ENCODE measurements around the gene TSPAN9.

- TF ChIP-seq, protein P1, sequence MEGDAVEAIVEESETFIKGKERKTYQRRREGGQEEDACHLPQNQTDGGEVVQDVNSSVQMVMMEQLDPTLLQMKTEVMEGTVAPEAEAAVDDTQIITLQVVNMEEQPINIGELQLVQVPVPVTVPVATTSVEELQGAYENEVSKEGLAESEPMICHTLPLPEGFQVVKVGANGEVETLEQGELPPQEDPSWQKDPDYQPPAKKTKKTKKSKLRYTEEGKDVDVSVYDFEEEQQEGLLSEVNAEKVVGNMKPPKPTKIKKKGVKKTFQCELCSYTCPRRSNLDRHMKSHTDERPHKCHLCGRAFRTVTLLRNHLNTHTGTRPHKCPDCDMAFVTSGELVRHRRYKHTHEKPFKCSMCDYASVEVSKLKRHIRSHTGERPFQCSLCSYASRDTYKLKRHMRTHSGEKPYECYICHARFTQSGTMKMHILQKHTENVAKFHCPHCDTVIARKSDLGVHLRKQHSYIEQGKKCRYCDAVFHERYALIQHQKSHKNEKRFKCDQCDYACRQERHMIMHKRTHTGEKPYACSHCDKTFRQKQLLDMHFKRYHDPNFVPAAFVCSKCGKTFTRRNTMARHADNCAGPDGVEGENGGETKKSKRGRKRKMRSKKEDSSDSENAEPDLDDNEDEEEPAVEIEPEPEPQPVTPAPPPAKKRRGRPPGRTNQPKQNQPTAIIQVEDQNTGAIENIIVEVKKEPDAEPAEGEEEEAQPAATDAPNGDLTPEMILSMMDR (IDR thresholded peaks at IDR 0.05), result no peak
- no peak for TF ChIP-seq POLR2A (IDR thresholded peaks at IDR 0.05)
These were observed 127.0 kb downstream of the TSPAN9 start for GRCh38 chr12:3204143-3204542.

Measured in testis (tissue), 2 donors.